Thyroid gland (tissue), 4 donors: Measurements from ENCODE around the gene CHRDL2. TPM values are rescaled to one million over a fixed set of nuclear protein-coding genes. Genes with fewer than 3 reads are reported as not detected.

ENCODE experiments used
- DNase-seq, 2 donors: peaks; one replicate each; pipeline ENCODE4 v3.0.0-alpha.2; 2019
- H3K27ac ChIP-seq, 3 donors: fragments of 200-600 bp; sonication (generic); 1 replicate in 2 of 3; 2 replicates in 1 of 3; pipeline ENCODE4 v1.5.1; 2016 to 2019; ENCODE audit warnings: mild to moderate bottlenecking in 1 of 3, moderate library complexity in 1 of 3
- H3K27me3 ChIP-seq: fragments of 200-600 bp; sonication (generic); one replicate; pipeline ENCODE4 v1.5.1; 2019
- H3K36me3 ChIP-seq, 2 donors: fragments of 200-600 bp; sonication (generic); one replicate each; pipeline ENCODE4 v1.5.1; 2016 to 2019
- H3K4me1 ChIP-seq, 2 donors: fragments of 200-600 bp; sonication (generic); one replicate each; pipeline ENCODE4 v1.5.1; 2017 to 2019
- H3K4me3 ChIP-seq, 3 donors: fragments of 200-600 bp; sonication (generic); replicated peaks in 1 of 3; 1 replicate in 2 of 3; 2 replicates in 1 of 3; pipeline ENCODE4 v1.5.1; 2016; ENCODE audit warnings: mild to moderate bottlenecking in 1 of 3
- H3K9me3 ChIP-seq: fragments of 200-600 bp; sonication (generic); one replicate; pipeline ENCODE4 v1.5.1; 2017
- CTCF ChIP-seq, 6 experiments: fragments of 200-600 bp in 3 of 6; fragments of 450-650 bp in 3 of 6; sonication (generic) in 3 of 6; IDR thresholded peaks; one replicate each; pipeline ENCODE4 v1.5.1; 2016 to 2019; ENCODE audit warnings: antibody characterized with exemption in 6 of 6, mild to moderate bottlenecking in 2 of 6, inconsistent platforms in 1 of 6, moderate library complexity in 1 of 6
- POLR2A ChIP-seq, 2 donors: fragments of 450-650 bp; IDR thresholded peaks; one replicate each; pipeline ENCODE4 v1.6.1; 2017; ENCODE audit warnings: antibody characterized with exemption in 2 of 2, mild to moderate bottlenecking in 2 of 2, moderate library complexity in 1 of 2
- WGBS, 2 donors: methylation state at CpG; one replicate each; pipeline ENCODE4 v1.1.5; 2017; 5-methylcytosine and 5-hydroxymethylcytosine counted together
- intact Hi-C: fragments of 100-400 bp; cut with DNase I; formaldehyde crosslinking; loops from one replicate; pipeline ENCODE4 v1.15.1; 2023
- total RNA-seq, 4 donors: library from RNA; depleted of rRNA; stranded (reverse); fragments of >200 nt; gene quantifications; one replicate each; pipeline ENCODE4 v1.2.3, GENCODE V29; 2016

The CHRDL2 gene
- total RNA-seq, 4 donors from 2014 or later = not detected

- Histone ChIP-seq H3K9me3 (no peaks in the 10 kb centered on the region), H3K4me1 (no peaks in the 10 kb centered on the region), H3K36me3 (no peaks in the 10 kb centered on the region), H3K27me3 (no peaks in the 10 kb centered on the region), H3K27ac (no peak overlapping the region), H3K4me3 (no peak overlapping the region)
- intact Hi-C loops = no loop called here
- 24 to 25% methylated on average over 8 of the region's 8 CpGs for WGBS, 2 donors
- TF ChIP-seq CTCF (IDR thresholded peaks at IDR 0.05) (peak; percentile 66 to 87 (median 78)), POLR2A (IDR thresholded peaks at IDR 0.05) (no peak)
- DNase-seq = peak; percentile 47 to 50
Measured at GRCh38 chr11:74739546-74740270, 8.5 kb upstream of the CHRDL2 start.

- H3K27me3 ChIP-seq = no peaks in the 10 kb centered on the region
- peaks cover 3 to 4% of the 10 kb centered on the region in 2 donors for H3K4me1 ChIP-seq
- no peak overlapping the region for H3K4me3 ChIP-seq
- no peak for DNase-seq
- no peaks in the 10 kb centered on the region for H3K36me3 ChIP-seq
- 92 to 93% methylated on average over 2 of the region's 2 CpGs for WGBS, 2 donors
- intact Hi-C loops = no loop called here
- no peak overlapping the region for H3K27ac ChIP-seq
- no peaks in the 10 kb centered on the region for H3K9me3 ChIP-seq
- TF ChIP-seq CTCF (IDR thresholded peaks at IDR 0.05) (no peak), POLR2A (IDR thresholded peaks at IDR 0.05) (no peak)
Measured at GRCh38 chr11:74736031-74736430, 4.8 kb upstream of the CHRDL2 start.

GRCh38 chr11:74735365-74735928 lies 4.2 kb upstream of the CHRDL2 start:
- WGBS, 2 donors = 90 to 95% methylated on average over 6 of the region's 6 CpGs
- TF ChIP-seq POLR2A (IDR thresholded peaks at IDR 0.05) (no peak), CTCF (IDR thresholded peaks at IDR 0.05) (no peak)
- intact Hi-C loops = no loop called here

DNA sequence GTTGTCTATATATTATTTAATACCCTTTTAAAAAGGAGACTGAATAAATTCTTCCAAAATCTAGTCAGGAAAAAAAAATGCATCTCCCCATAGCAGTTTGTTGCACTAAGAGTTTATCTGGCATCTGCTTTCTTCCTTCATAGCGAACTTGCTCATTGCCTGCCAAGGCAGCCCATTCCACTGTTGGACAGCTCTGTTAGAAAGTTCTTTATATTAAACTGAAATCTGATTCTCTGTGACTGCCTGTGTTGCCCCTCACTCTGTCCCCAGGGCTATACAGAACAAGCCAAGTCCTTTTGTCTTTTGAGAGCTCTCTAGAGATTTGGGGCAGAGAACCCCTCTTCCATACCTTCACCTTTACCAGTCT lies 3.3 kb upstream of the CHRDL2 start:
- no peaks in the 10 kb centered on the region for H3K36me3 ChIP-seq
- DNase-seq = no peak
- H3K27me3 ChIP-seq = no peaks in the 10 kb centered on the region
- H3K27ac ChIP-seq = no peak overlapping the region
- peaks cover 3 to 4% of the 10 kb centered on the region in 2 donors for H3K4me1 ChIP-seq
- 72 to 74% methylated on average over 1 of the region's 1 CpG for WGBS, 2 donors
- H3K4me3 ChIP-seq = no peak overlapping the region
- H3K9me3 ChIP-seq = no peaks in the 10 kb centered on the region
- intact Hi-C loops = no loop called here
- no peak for TF ChIP-seq CTCF (IDR thresholded peaks at IDR 0.05)
- TF ChIP-seq POLR2A (IDR thresholded peaks at IDR 0.05) = no peak

More at GRCh38 chr11:74735365-74735928, 4.2 kb upstream of the CHRDL2 start:
- DNase-seq = no peak
- no peak overlapping the region for H3K4me3 ChIP-seq
- no peaks in the 10 kb centered on the region for H3K9me3 ChIP-seq
- H3K27me3 ChIP-seq = no peaks in the 10 kb centered on the region
- H3K36me3 ChIP-seq = no peaks in the 10 kb centered on the region
- H3K4me1 ChIP-seq = peaks cover 3 to 4% of the 10 kb centered on the region in 2 donors
- H3K27ac ChIP-seq = no peak overlapping the region

DNA sequence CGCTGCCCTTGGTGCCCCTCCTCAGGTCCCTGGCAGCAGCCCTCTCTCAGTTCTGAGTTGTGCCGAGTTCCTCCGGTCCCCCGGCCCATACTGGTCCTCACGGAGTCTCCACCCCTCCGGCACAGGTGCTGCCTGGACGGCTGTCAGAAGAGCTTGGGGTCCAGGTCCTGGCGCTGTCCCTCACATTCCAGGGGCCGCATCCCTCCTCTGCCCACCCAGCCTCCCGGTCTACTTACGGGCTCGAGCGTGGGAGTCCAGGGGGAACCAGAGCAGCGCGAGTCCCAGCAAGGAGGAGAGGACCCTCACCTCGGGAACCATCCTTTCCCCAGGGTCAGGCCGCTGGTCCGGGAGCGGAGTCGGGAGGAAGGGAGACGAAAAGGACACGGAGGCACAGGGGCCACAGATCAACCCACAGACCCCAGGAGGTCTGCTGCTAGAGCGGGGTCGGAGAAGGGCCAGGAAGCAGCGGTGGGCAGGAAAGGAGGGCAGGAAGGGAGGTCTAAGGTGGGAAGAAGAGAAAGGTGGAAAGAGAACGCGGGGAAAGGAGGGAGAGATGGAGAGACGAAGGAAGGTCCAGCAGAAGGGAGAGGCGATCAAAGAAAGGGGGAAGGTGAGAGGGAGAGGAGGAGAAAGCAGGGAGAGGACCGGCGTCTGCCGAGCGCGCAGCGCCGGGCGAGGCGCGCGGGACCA lies 510 bp downstream of the CHRDL2 start:
- no peak overlapping the region for H3K27ac ChIP-seq
- no peaks in the 10 kb centered on the region for H3K27me3 ChIP-seq
- TF ChIP-seq POLR2A (IDR thresholded peaks at IDR 0.05) (no peak), CTCF (IDR thresholded peaks at IDR 0.05) (no peak)
- DNase-seq = no peak
- intact Hi-C loops = no loop called here
- 2 to 3% methylated on average over 35 to 38 of the region's 40 CpGs for WGBS, 2 donors
- H3K4me1 ChIP-seq = peaks cover 3 to 4% of the 10 kb centered on the region in 2 donors
- no peak overlapping the region for H3K4me3 ChIP-seq
- H3K9me3 ChIP-seq = no peaks in the 10 kb centered on the region
- H3K36me3 ChIP-seq = no peaks in the 10 kb centered on the region
